ENCODE data around the gene PSMD6.

GRCh38 chr3:64030741-64031140, 7.4 kb upstream of the PSMD6 start:
- TF ChIP-seq POLR2A (IDR thresholded peaks at IDR 0.05) = no peak
- peak; percentile 86 to 95 (median 93) for TF ChIP-seq CTCF (IDR thresholded peaks at IDR 0.05)
